T-helper 17 cell (primary cell): Measurements from ENCODE around the gene PBX2. TPM values are rescaled to one million over a fixed set of nuclear protein-coding genes. Genes with fewer than 3 reads are reported as not detected.

ENCODE experiments used
- ATAC-seq: fragments of 150-1000 bp; cut with Tn5 transposase; 2 replicates; pipeline ENCODE4 v1.10.0; 2021; ENCODE audit warnings: mild to moderate bottlenecking, moderate library complexity
- DNase-seq, 3 donors: peaks; one replicate each; pipeline versions ENCODE4 v3.0.0 to v3.0.0-alpha.2; 2020 to 2021
- H3K9me3 ChIP-seq: one replicate; pipeline ENCODE4 v1.7.0; 2013; ENCODE audit warnings: low read length, mild to moderate bottlenecking; ENCODE audit not compliant: control insufficient read depth, poor library complexity, severe bottlenecking
- H3K27ac Mint-ChIP-seq: one replicate; pipeline ENCODE4 v1.8.0; 2022; ENCODE audit warnings: mild to moderate bottlenecking, moderate library complexity, mixed read lengths
- H3K27me3 Mint-ChIP-seq: one replicate; pipeline ENCODE4 v1.8.0; 2022; ENCODE audit warnings: mixed read lengths
- H3K36me3 Mint-ChIP-seq: one replicate; pipeline ENCODE4 v1.8.0; 2022; ENCODE audit warnings: low read depth, mixed read lengths
- H3K4me1 Mint-ChIP-seq: one replicate; pipeline ENCODE4 v1.8.0; 2022; ENCODE audit warnings: mild to moderate bottlenecking, mixed read lengths
- H3K4me3 Mint-ChIP-seq: one replicate; pipeline ENCODE4 v1.8.0; 2022; ENCODE audit warnings: mild to moderate bottlenecking, moderate library complexity, mixed read lengths
- total RNA-seq, 4 donors: library from RNA in 2 of 4; stranded (reverse) in 2 of 4; gene quantifications; one replicate each; pipeline ENCODE4 v1.2.3 and lab custom pipeline; 2022 to 2026

The PBX2 gene
- total RNA-seq, 2 donors from 2014 or later, result 103 to 110 TPM

- Mint-ChIP-seq H3K36me3 (peaks cover 6% of the 10 kb centered on the region), H3K27me3 (peaks cover 20% of the 10 kb centered on the region), H3K27ac (no peak overlapping the region), H3K4me1 (no peaks in the 10 kb centered on the region), H3K4me3 (no peak overlapping the region)
- H3K9me3 ChIP-seq, result no peaks in the 10 kb centered on the region
- ATAC-seq, result no peak
- DNase-seq, result no peak
Observed at GRCh38 chr6:32140420-32141046, 49.5 kb downstream of the PBX2 start.

- Mint-ChIP-seq H3K4me3 (no peak overlapping the region), H3K27me3 (peaks cover 23% of the 10 kb centered on the region), H3K27ac (no peak overlapping the region), H3K4me1 (no peaks in the 10 kb centered on the region), H3K36me3 (peaks cover 6% of the 10 kb centered on the region)
- DNase-seq (no peak), ATAC-seq (no peak)
- H3K9me3 ChIP-seq, result no peaks in the 10 kb centered on the region
Observed at GRCh38 chr6:32139590-32139989, 50.4 kb downstream of the PBX2 start.

GRCh38 chr6:32137454-32137853, 52.5 kb downstream of the PBX2 start:
- H3K9me3 ChIP-seq, result no peaks in the 10 kb centered on the region
- H3K36me3 Mint-ChIP-seq, result peaks cover 6% of the 10 kb centered on the region
- H3K27ac Mint-ChIP-seq, result no peak overlapping the region
- H3K27me3 Mint-ChIP-seq, result peaks cover 28% of the 10 kb centered on the region
- ATAC-seq (no peak), DNase-seq (no peak)
- H3K4me1 Mint-ChIP-seq, result no peaks in the 10 kb centered on the region
- no peak overlapping the region for H3K4me3 Mint-ChIP-seq

Other genes with a start within 250 kb of the PBX2 start
- gene CFB, start 244.1 kb downstream of the PBX2 start, total RNA-seq, result under 1 TPM in 1 of 2 donors, not detected in 1; 0.65 TPM
- gene NELFE, start 231.2 kb downstream of the PBX2 start, total RNA-seq, result 10 to 100 TPM; 45.8 to 46.2 TPM
- gene SKIC2, start 231.0 kb downstream of the PBX2 start, total RNA-seq, result 10 to 100 TPM; 85.5 to 94.5 TPM
- gene DXO, start 218.1 kb downstream of the PBX2 start, total RNA-seq, result 10 to 100 TPM; 31.9 to 35.0 TPM
- 1 to 10 TPM; 3.8 to 5.4 TPM for gene C4A, start 208.1 kb downstream of the PBX2 start, total RNA-seq
- 1 to 10 TPM; 2.2 to 3.7 TPM for gene C4B, start 175.4 kb downstream of the PBX2 start, total RNA-seq
- under 1 TPM; 0.35 to 0.76 TPM for gene CYP21A2, start 151.8 kb downstream of the PBX2 start, total RNA-seq
- 10 to 100 TPM in 1 of 2 donors, 1 to 10 TPM in 1; 7.3 to 11.4 TPM for gene TNXB, start 80.9 kb downstream of the PBX2 start, total RNA-seq
- 100 to 1,000 TPM; 107 to 117 TPM for gene ATF6B, start 62.0 kb downstream of the PBX2 start, total RNA-seq
- gene FKBPL, start 59.9 kb downstream of the PBX2 start, total RNA-seq, result 1 to 10 TPM; 1.5 to 1.6 TPM
- gene PRRT1, start 38.3 kb downstream of the PBX2 start, total RNA-seq, result under 1 TPM; 0.35 to 0.50 TPM
- 1 to 10 TPM; 8.1 to 9.2 TPM for gene PPT2, start 36.1 kb downstream of the PBX2 start, total RNA-seq
- 1 to 10 TPM; 9.6 to 9.7 TPM for gene EGFL8, start 25.6 kb downstream of the PBX2 start, total RNA-seq
- gene AGPAT1, start 14.1 kb downstream of the PBX2 start, total RNA-seq, result 10 to 100 TPM; 22.7 to 54.2 TPM
- gene RNF5, start 11.8 kb downstream of the PBX2 start, total RNA-seq, result 10 to 100 TPM; 20.9 to 30.0 TPM
- gene AGER, start 5.9 kb downstream of the PBX2 start, total RNA-seq, result 10 to 100 TPM; 22.2 to 27.4 TPM
- 100 to 1,000 TPM; 268 to 291 TPM for gene GPSM3, start 2.4 kb upstream of the PBX2 start, total RNA-seq
- 1 to 10 TPM in 1 of 2 donors, under 1 TPM in 1; 0.60 to 1.0 TPM for gene NOTCH4, start 33.9 kb upstream of the PBX2 start, total RNA-seq
- gene TSBP1, start 181.7 kb upstream of the PBX2 start, total RNA-seq, result not detected
- not detected for gene BTNL2, start 217.0 kb upstream of the PBX2 start, total RNA-seq
- 100 to 1,000 TPM in 1 of 2 donors, 10 to 100 TPM in 1; 80.9 to 117 TPM for gene HLA-DRA, start 249.7 kb upstream of the PBX2 start, total RNA-seq